HEK293 (cell line): ENCODE measurements around the gene ZNF503.
A peak's percentile ranks its signal among the peaks of the same experiment; 100 is the strongest.

Experiments
- CTCF ChIA-PET: fragments of 350-600 bp; formaldehyde crosslinking; extraction: SDS; loops from one replicate; lab custom pipeline; 2021; ENCODE audit warnings: antibody characterized with exemption; lab: Yijun Ruan, JAX
- POLR2A ChIA-PET: fragments of 300-600 bp; formaldehyde crosslinking; extraction: SDS; loops from one replicate; lab custom pipeline; 2020; ENCODE audit warnings: antibody characterized with exemption, inconsistent platforms; lab: Yijun Ruan, JAX
- H3K27ac ChIP-seq: fragments of 200-500 bp; sonication (Bioruptor generic); 2 replicates; pipeline ENCODE4 v1.5.1; 2014; ENCODE audit warnings: low read depth, low read length, control low read depth, inconsistent platforms; ENCODE audit errors: extremely low read depth
- H3K36me3 ChIP-seq, 2 experiments: fragments of 200-500 bp in 1 of 2; sonication (Bioruptor generic) in 1 of 2; 1 replicate in 1 of 2; 2 replicates in 1 of 2; pipeline ENCODE4 v1.5.1; 2014 to 2017; ENCODE audit warnings: inconsistent platforms in 2 of 2, low read length in 2 of 2; ENCODE audit not compliant: control insufficient read depth in 2 of 2, insufficient read depth in 1 of 2
- H3K4me1 ChIP-seq: fragments of 200-500 bp; sonication (Bioruptor generic); 2 replicates; pipeline ENCODE4 v1.5.1; 2014; ENCODE audit warnings: mild to moderate bottlenecking, low read length, inconsistent platforms; ENCODE audit not compliant: control insufficient read depth, insufficient read depth
- H3K4me3 ChIP-seq: 2 replicates; pipeline ENCODE4 v1.5.1; 2011; ENCODE audit warnings: low read depth, mild to moderate bottlenecking, control low read depth, low read length, moderate library complexity
- H3K9me3 ChIP-seq: fragments of 200-500 bp; sonication (Bioruptor generic); 2 replicates; pipeline ENCODE4 v1.5.1; 2014; ENCODE audit warnings: low read depth, low read length, inconsistent platforms; ENCODE audit not compliant: control insufficient read depth, insufficient read depth
- GLIS1 ChIP-seq: fragments of 450-650 bp; formaldehyde crosslinking; IDR thresholded peaks from 2 replicates; pipeline ENCODE4 v1.5.1; 2016; ENCODE audit warnings: missing biosample characterization, missing genetic modification characterization
- GLIS2 ChIP-seq: fragments of 450-650 bp; formaldehyde crosslinking; IDR thresholded peaks from 2 replicates; pipeline ENCODE4 v1.5.1; 2016; ENCODE audit warnings: missing biosample characterization, missing genetic modification characterization
- INSM2 ChIP-seq: fragments of 450-650 bp; formaldehyde crosslinking; IDR thresholded peaks from 2 replicates; pipeline ENCODE4 v1.5.1; 2016; ENCODE audit warnings: missing biosample characterization, missing genetic modification characterization
- KLF17 ChIP-seq: fragments of 450-650 bp; formaldehyde crosslinking; IDR thresholded peaks from 2 replicates; pipeline ENCODE4 v1.5.1; 2016; ENCODE audit warnings: missing biosample characterization, missing genetic modification characterization
- KLF8 ChIP-seq: fragments of 450-650 bp; formaldehyde crosslinking; IDR thresholded peaks from 2 replicates; pipeline ENCODE4 v1.5.1; 2016; ENCODE audit warnings: missing biosample characterization, missing genetic modification characterization
- MYNN ChIP-seq: fragments of 450-650 bp; formaldehyde crosslinking; IDR thresholded peaks from 2 replicates; pipeline ENCODE4 v1.5.1; 2016; ENCODE audit warnings: missing biosample characterization, missing genetic modification characterization, borderline replicate concordance
- OSR2 ChIP-seq: fragments of 450-650 bp; formaldehyde crosslinking; IDR thresholded peaks from 2 replicates; pipeline ENCODE4 v1.5.1; 2016; ENCODE audit warnings: missing biosample characterization, missing genetic modification characterization
- YY1 ChIP-seq: fragments of 450-650 bp; formaldehyde crosslinking; IDR thresholded peaks from 2 replicates; pipeline ENCODE4 v1.5.1; 2018; ENCODE audit warnings: missing biosample characterization, missing genetic modification characterization
- ZBTB1 ChIP-seq: fragments of 450-650 bp; formaldehyde crosslinking; IDR thresholded peaks from 2 replicates; pipeline ENCODE4 v1.5.1; 2016; ENCODE audit warnings: missing biosample characterization, missing genetic modification characterization
- ZBTB17 ChIP-seq: fragments of 450-650 bp; formaldehyde crosslinking; IDR thresholded peaks from 2 replicates; pipeline ENCODE4 v1.5.1; 2016; ENCODE audit warnings: missing biosample characterization, missing genetic modification characterization
- ZFP41 ChIP-seq: fragments of 450-650 bp; formaldehyde crosslinking; IDR thresholded peaks from 2 replicates; pipeline ENCODE4 v1.5.1; 2016; ENCODE audit warnings: missing biosample characterization, missing genetic modification characterization, borderline replicate concordance
- ZNF112 ChIP-seq: fragments of 450-650 bp; formaldehyde crosslinking; IDR thresholded peaks from 2 replicates; pipeline ENCODE4 v1.5.0; 2017; ENCODE audit warnings: missing biosample characterization, missing genetic modification characterization
- ZNF140 ChIP-seq: fragments of 450-650 bp; formaldehyde crosslinking; IDR thresholded peaks from 2 replicates; pipeline ENCODE4 v1.5.1; 2016; ENCODE audit warnings: missing biosample characterization, missing genetic modification characterization
- ZNF174 ChIP-seq: fragments of 450-650 bp; formaldehyde crosslinking; IDR thresholded peaks from 2 replicates; pipeline ENCODE4 v1.5.0; 2017; ENCODE audit warnings: missing biosample characterization, mild to moderate bottlenecking, missing genetic modification characterization
- ZNF202 ChIP-seq: fragments of 450-650 bp; formaldehyde crosslinking; IDR thresholded peaks from 2 replicates; pipeline ENCODE4 v1.5.1; 2016; ENCODE audit warnings: missing biosample characterization, missing genetic modification characterization, borderline replicate concordance
- ZNF324 ChIP-seq: fragments of 450-650 bp; formaldehyde crosslinking; IDR thresholded peaks from 2 replicates; pipeline ENCODE4 v1.5.1; 2016; ENCODE audit warnings: missing biosample characterization, missing genetic modification characterization
- ZNF335 ChIP-seq: fragments of 450-650 bp; formaldehyde crosslinking; conservative IDR thresholded peaks from 2 replicates; pipeline ENCODE4 v1.5.1; 2016; ENCODE audit warnings: missing biosample characterization, missing genetic modification characterization
- ZNF423 ChIP-seq: fragments of 450-650 bp; formaldehyde crosslinking; IDR thresholded peaks from 2 replicates; pipeline ENCODE4 v1.5.1; 2016; ENCODE audit warnings: missing biosample characterization, missing genetic modification characterization
- ZNF48 ChIP-seq: fragments of 450-650 bp; formaldehyde crosslinking; IDR thresholded peaks from 2 replicates; pipeline ENCODE4 v1.5.1; 2016; ENCODE audit warnings: missing biosample characterization, missing genetic modification characterization
- ZNF501 ChIP-seq: fragments of 450-650 bp; formaldehyde crosslinking; IDR thresholded peaks from 2 replicates; pipeline ENCODE4 v1.5.1; 2016; ENCODE audit warnings: missing biosample characterization, missing genetic modification characterization
- ZNF548 ChIP-seq: fragments of 450-650 bp; formaldehyde crosslinking; IDR thresholded peaks from 2 replicates; pipeline ENCODE4 v1.5.1; 2016; ENCODE audit warnings: missing biosample characterization, missing genetic modification characterization
- ZNF585B ChIP-seq: fragments of 450-650 bp; formaldehyde crosslinking; IDR thresholded peaks from 2 replicates; pipeline ENCODE4 v1.5.1; 2016; ENCODE audit warnings: missing biosample characterization, missing genetic modification characterization
- ZNF626 ChIP-seq: fragments of 450-650 bp; sonication (Bioruptor Pico); formaldehyde crosslinking; IDR thresholded peaks from 2 replicates; pipeline ENCODE4 v1.5.1; 2018; ENCODE audit warnings: missing biosample characterization, missing genetic modification characterization, inconsistent platforms
- ZNF654 ChIP-seq: fragments of 450-650 bp; formaldehyde crosslinking; IDR thresholded peaks from 2 replicates; pipeline ENCODE4 v1.5.1; 2016; ENCODE audit warnings: low read depth, missing biosample characterization, missing genetic modification characterization
- ZNF660 ChIP-seq: fragments of 450-650 bp; IDR thresholded peaks from 2 replicates; pipeline ENCODE4 v1.5.1; 2018; ENCODE audit warnings: missing biosample characterization, mild to moderate bottlenecking, missing genetic modification characterization
- ZNF670 ChIP-seq: fragments of 450-650 bp; formaldehyde crosslinking; IDR thresholded peaks from 2 replicates; pipeline ENCODE4 v1.5.1; 2016; ENCODE audit warnings: missing biosample characterization, missing genetic modification characterization, low read depth
- ZNF747 ChIP-seq: fragments of 450-650 bp; formaldehyde crosslinking; IDR thresholded peaks from 2 replicates; pipeline ENCODE4 v1.5.1; 2016; ENCODE audit warnings: missing biosample characterization, missing genetic modification characterization
- ZNF768 ChIP-seq: fragments of 450-650 bp; formaldehyde crosslinking; IDR thresholded peaks from 2 replicates; pipeline ENCODE4 v1.5.1; 2018; ENCODE audit warnings: missing biosample characterization, mild to moderate bottlenecking, missing genetic modification characterization
- TF ChIP-seq, protein P1 (sequence below): fragments of 450-650 bp; formaldehyde crosslinking; IDR thresholded peaks from 2 replicates; pipeline ENCODE4 v1.5.1; 2016; ENCODE audit warnings: missing biosample characterization, missing genetic modification characterization
- TF ChIP-seq, protein P2 (sequence below): fragments of 450-650 bp; formaldehyde crosslinking; IDR thresholded peaks from 2 replicates; pipeline ENCODE4 v1.5.1; 2016; ENCODE audit warnings: missing biosample characterization, missing genetic modification characterization
- TF ChIP-seq, protein P3 (sequence below): IDR thresholded peaks from 2 replicates; pipeline ENCODE4 v1.6.1; 2011; ENCODE audit warnings: mild to moderate bottlenecking, low read depth, low read length, borderline replicate concordance

ZNF503 gene

GRCh38 chr10:75352650-75353049, 48.9 kb downstream of the ZNF503 start:
- H3K27ac ChIP-seq: no peak overlapping the region
- POLR2A ChIA-PET: no interaction called here
- H3K9me3 ChIP-seq: no peaks in the 10 kb centered on the region
- no peaks in the 10 kb centered on the region for H3K36me3 ChIP-seq
- peak; percentile 41; the same call in 1 of the 2 replicates for TF ChIP-seq GLIS2 (tag by site-specific recombination)
- peak; percentile 58; the same call in 1 of the 2 replicates for TF ChIP-seq KLF17
- TF ChIP-seq ZNF48: no peak
- no peak for TF ChIP-seq MYNN (tag by site-specific recombination)
- no peak for TF ChIP-seq ZNF112 (tag by site-specific recombination)
- TF ChIP-seq ZFP41 (tag by site-specific recombination): no peak
- TF ChIP-seq ZNF140 (tag by site-specific recombination): no peak
- TF ChIP-seq GLIS1: peak; percentile 12; the same call in 1 of the 2 replicates
- no peak for TF ChIP-seq ZBTB17 (tag by site-specific recombination)
- peak; percentile 52; the same call in 1 of the 2 replicates for TF ChIP-seq ZNF335 (tag by site-specific recombination)
- no peaks in the 10 kb centered on the region for H3K4me1 ChIP-seq
- no peak overlapping the region for H3K4me3 ChIP-seq
- CTCF ChIA-PET: interaction anchor here (0.6 to 1.5 kb wide), 2 partner anchors 43 to 83 kb away, joined by 3 to 4 read pairs; no protein-coding TSS in a partner anchor

GRCh38 chr10:75351637-75352036, 49.9 kb downstream of the ZNF503 start:
- Histone ChIP-seq H3K4me1 (no peaks in the 10 kb centered on the region), H3K36me3 (no peaks in the 10 kb centered on the region), H3K9me3 (no peaks in the 10 kb centered on the region)
- CTCF ChIA-PET: no interaction called here
- POLR2A ChIA-PET: no interaction called here
- TF ChIP-seq ZNF670 (tag by site-specific recombination): no peak
- no peak for TF ChIP-seq ZBTB1
- no peak for TF ChIP-seq ZNF747 (tag by site-specific recombination)
- TF ChIP-seq, protein P1, sequence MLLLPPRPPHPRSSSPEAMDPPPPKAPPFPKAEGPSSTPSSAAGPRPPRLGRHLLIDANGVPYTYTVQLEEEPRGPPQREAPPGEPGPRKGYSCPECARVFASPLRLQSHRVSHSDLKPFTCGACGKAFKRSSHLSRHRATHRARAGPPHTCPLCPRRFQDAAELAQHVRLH: peak; percentile 23; the same call in 1 of the 2 replicates
- TF ChIP-seq ZNF768 (tag by site-specific recombination): peak; percentile 72
- TF ChIP-seq KLF8 (tag by site-specific recombination): no peak
- TF ChIP-seq, protein P2, sequence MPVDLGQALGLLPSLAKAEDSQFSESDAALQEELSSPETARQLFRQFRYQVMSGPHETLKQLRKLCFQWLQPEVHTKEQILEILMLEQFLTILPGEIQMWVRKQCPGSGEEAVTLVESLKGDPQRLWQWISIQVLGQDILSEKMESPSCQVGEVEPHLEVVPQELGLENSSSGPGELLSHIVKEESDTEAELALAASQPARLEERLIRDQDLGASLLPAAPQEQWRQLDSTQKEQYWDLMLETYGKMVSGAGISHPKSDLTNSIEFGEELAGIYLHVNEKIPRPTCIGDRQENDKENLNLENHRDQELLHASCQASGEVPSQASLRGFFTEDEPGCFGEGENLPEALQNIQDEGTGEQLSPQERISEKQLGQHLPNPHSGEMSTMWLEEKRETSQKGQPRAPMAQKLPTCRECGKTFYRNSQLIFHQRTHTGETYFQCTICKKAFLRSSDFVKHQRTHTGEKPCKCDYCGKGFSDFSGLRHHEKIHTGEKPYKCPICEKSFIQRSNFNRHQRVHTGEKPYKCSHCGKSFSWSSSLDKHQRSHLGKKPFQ (tag by site-specific recombination): no peak
- TF ChIP-seq ZNF585B (tag by site-specific recombination): no peak
- TF ChIP-seq ZNF548: no peak
- no peak for TF ChIP-seq ZNF423
- TF ChIP-seq ZNF324: no peak
- TF ChIP-seq, all 188 proteins: peak for 2
- Histone ChIP-seq H3K27ac (no peak overlapping the region), H3K4me3 (no peak overlapping the region)

DNA sequence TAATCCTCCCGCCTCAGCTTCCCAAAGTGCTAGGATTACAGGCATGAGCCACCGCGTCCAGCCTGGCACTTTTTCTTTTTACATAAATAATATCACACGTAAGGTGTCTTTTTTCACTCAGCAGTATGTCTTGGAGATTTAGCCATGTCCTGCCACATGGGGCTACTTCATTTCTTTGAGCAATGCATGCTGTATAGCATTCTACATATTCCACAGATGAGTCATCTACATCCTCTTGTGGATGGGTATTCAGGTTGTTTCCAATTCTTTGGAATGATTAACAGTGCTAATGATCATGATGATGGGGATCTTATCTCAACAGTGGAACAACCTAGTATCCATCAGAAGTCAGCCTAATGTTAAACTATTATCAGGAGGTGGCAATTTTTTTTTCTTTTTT, 50.8 kb downstream of the ZNF503 start:
- H3K27ac ChIP-seq: no peak overlapping the region
- ChIA-PET CTCF (interaction anchor here (0.7 kb wide), 1 partner anchor 9 kb away, joined by 7 read pairs; no protein-coding TSS in a partner anchor), POLR2A (no interaction called here)
- no peak overlapping the region for H3K4me3 ChIP-seq
- no peaks in the 10 kb centered on the region for H3K36me3 ChIP-seq
- H3K9me3 ChIP-seq: no peaks in the 10 kb centered on the region
- H3K4me1 ChIP-seq: no peaks in the 10 kb centered on the region
- TF ChIP-seq INSM2 (tag by site-specific recombination) (no peak), YY1 (tag by site-specific recombination) (no peak), ZNF202 (tag by site-specific recombination) (no peak), OSR2 (tag by site-specific recombination) (no peak), ZNF501 (tag by site-specific recombination) (no peak), ZNF174 (tag by site-specific recombination) (no peak), ZNF626 (no peak), ZNF660 (tag by site-specific recombination) (no peak), ZNF654 (no peak)
- TF ChIP-seq, protein P3, sequence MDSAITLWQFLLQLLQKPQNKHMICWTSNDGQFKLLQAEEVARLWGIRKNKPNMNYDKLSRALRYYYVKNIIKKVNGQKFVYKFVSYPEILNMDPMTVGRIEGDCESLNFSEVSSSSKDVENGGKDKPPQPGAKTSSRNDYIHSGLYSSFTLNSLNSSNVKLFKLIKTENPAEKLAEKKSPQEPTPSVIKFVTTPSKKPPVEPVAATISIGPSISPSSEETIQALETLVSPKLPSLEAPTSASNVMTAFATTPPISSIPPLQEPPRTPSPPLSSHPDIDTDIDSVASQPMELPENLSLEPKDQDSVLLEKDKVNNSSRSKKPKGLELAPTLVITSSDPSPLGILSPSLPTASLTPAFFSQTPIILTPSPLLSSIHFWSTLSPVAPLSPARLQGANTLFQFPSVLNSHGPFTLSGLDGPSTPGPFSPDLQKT: no peak
